ENCODE results near the gene APIP.
A peak's percentile ranks its signal among the peaks of the same experiment; 100 is the strongest.

Gene APIP

DNA sequence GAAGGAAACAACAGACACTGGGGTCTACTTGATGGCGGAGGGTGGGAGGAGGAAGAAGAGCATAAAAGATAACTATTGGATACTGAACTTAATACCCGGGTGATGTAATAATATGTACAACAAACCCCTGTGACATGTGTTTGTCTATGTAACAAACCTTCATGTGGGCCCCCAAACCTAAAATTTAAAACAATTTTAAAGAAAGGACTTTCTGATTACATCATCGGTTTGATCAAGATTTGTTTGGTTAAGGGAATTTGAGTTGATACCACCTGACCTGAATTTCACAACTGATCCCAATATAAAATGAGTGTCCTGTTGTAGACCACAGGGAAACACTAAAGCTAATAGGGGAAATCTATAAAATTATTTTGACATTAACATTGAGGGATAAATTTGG lies 34.3 kb downstream of the APIP start:
- no peak for DNase-seq

DNA sequence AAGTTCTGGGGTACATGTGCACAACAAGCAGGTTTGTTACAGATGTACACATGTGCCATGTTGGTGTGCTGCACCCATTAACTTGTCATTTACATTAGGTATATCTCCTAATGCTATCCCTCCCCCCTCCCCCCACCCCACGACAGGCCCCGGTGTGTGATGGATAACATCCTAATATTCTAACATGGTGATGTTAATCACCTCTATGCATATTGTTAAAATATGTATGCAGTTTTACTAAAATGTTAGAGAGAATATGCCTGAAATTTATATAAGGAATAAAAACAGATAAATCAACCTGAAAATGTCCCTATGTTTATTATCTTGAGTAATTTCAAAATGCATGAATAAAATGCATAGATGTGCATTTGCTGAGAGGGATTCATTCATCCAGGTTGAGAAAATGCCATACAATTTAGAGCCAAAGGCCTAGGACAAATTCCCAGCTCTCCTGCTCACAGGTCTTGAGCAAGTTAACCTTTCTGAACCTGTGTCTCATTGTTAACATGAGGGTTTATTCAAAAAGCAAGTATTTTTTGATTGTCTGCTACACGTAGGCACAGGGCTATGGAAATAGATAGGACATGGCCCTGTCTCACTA lies 38.7 kb downstream of the APIP start:
- DNase-seq = no peak

DNA sequence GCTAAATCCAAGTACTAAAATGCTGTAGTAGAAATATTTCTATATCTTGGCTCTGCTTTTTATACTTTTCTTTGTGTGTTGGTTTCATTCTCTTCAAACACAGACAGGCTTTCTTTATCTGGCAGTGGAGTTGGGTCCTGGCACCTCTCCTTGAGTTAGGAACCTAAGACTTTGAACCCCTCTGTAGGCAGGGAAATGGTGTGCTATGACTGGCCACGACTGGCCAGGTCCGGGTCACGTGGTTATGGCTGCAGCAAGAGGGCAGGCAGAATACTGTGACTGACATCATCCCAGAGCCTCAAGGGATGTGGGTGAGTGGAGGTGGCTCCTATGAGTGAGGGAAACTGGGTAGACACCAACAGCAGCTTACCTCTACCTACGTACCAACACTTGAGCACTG lies 42.0 kb downstream of the APIP start:
- DNase-seq = no peak

DNA sequence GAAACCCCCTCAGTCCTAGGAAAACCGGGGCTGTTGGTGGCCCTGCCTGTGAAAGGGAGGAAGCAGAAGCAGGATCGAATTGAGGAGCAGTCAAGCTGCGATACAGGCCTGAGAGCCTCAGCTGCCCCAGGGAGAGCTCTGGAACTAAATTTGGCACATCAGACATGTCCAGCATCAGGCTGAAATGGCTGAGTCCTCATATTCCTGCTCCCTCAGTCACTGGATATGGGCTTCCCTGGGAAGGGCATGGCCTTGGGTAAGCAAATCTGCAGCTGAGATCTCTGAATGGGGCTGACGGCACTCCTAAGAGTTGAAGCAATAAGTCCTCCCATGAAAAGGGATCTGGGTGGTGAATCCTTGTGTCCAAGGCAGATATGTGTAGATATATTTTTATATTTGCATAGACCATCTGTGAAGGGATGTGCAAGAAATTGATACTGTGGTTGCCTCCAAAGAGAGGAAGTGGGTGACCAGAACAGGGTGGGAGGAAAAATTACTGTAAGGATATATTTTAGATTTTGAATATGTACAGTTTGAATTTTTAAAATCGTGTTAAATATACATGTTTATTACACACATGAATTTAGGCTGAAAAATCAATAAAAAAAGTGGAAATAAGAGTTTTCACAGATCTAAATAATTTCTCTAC lies 45.5 kb downstream of the APIP start:
- DNase-seq = no peak

DNA sequence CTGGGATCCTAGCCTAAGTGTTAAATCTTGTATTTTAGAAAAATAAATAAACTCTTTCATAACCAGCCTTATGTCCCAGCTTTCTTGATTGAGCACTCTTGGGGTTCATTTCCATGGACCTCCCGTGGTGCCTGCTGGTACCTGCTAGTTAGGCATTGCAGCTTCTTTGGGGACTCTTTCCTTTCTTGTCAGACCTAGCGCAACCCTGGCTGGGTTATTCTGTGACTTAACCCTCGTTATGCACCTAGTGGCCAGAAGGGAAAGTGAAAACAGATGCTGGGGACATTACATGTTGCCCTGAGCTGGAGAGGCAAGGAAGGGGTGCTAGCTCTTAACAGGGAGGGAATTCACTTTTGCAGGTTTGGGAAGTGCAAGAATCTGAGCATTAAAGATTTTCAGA lies 46.8 kb downstream of the APIP start:
- no peak for DNase-seq

DNA sequence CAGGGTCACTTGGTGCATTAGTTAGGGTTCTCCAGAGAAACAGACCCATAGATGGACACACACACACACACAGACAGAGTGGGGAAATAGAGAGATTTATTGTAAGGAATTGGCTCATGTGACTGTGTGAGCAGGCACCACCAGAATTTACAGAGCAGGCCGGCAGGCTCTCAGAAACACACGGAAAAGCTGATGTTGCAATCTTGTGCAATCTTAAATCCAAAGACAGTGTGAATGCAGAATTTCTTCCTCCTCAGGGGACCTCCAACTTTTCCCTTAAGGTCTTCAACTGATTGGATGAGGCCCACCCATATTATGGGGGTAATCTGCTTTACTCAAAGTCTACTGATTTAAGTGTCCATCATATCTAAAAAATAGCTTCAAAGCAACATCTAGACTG lies 49.8 kb downstream of the APIP start:
- DNase-seq = no peak

DNA sequence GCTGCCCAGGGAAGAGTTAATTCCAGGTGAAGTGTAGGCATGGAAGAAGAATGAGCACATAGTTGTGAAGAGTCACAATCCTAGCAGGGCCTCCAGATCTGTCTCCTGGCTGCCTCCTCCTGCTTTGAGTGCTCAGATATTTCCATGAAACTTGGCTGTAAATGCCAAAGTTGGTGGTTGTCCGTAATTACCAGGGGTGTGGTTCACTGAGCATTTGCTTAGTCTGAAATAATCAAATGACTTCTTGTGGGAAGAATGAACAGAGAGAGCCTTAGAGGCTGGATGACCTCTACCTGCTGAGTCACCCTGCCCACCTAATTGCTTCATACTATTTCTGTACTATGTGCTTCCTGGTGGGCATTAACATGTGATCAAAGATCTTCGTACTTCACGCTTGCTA lies 50.9 kb downstream of the APIP start:
- DNase-seq = no peak

DNA sequence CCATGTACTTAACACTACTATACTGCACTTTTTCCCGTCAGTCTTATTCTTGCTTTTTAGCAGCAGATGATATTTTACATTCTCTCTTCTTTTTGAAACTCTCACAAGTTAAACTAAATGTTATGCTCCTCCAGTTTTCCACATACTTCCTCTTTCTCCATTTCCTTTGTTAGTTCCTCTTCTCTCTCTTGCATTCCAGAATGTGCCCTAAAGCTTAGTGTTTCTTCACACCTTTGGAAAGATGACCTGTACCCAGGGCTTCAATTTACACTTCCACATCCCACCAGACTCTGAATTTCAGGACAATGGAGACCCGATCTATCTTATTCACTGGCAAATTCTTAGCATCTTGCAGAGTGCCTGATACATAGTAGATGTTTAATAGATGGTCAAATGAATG lies 51.8 kb downstream of the APIP start:
- DNase-seq = no peak

DNA sequence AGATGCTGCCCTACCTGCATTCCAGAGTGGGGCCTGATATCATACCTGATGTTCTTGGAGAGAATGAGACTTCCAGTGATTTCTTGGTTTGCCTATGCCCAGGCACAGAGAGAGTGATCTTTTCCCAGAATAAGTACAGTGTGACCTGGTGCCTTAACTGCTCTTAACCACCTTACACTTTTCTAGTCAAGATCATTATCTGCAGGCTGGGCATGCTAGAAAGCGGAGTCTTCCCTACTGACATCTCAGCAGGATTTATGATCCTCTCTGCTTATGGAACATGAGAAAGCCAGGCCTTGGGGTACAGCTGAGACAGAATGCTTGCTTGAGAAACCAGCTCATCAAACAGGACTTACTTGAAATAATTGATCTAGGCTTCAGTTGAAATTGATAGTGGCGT lies 53.1 kb downstream of the APIP start:
- no peak for DNase-seq

DNA sequence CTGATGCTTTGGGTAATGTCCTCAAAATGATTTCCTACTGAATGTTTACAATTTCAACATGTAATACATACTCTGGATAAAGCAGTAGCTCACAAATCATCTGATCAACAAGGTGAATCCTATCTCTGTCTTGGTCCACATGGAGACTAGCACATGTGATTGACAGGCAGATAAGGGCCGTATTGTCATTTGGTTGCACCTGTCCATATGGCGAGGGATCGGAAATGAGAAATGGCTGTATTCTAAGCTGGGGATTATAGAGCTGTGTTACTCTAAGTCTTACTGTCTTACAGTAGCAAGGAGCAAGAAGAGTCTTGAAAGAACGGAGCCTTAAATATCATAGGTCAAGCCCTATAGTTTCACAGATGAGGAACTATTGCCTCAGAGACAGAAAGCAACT lies 55.7 kb downstream of the APIP start:
- DNase-seq = no peak

DNA sequence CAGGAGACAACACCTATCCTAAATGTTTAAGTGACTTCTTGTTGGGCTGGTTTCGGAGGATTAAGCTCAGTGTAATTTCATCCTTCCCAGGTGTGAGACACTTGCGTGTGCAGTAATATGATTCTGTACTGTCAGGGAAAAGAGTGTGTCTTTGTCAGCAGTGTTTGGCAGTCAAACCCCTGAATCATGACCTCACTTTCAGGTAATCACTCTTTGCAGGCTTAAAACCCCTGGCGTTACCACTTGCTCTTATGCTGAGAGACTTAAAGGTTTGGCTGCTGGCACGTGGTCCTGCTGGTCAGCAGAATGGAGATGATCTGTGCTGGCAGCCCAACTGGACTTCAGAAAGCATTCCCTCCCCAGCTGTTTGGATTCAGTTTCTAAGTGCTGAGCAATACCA lies 56.1 kb downstream of the APIP start:
- no peak for DNase-seq

DNA sequence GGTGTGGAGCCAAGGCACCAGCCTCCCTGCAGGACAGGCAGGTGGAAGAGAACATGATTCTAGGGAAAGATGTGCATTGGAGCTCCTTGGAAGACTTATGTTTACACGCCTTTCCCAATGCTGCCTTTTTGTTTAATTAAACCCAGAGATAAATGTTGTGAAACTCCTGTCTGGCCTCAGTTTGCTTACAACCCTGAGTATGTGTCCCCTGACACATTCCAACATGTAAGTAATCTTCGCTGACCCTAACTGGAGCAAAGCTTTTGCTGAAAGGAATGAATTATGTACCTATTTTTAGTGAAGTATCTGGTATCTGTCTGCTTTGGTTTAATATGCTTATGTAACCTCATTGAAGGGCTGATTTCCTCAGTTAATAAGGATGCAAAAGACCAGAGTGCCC lies 56.7 kb downstream of the APIP start:
- no peak for DNase-seq

DNA sequence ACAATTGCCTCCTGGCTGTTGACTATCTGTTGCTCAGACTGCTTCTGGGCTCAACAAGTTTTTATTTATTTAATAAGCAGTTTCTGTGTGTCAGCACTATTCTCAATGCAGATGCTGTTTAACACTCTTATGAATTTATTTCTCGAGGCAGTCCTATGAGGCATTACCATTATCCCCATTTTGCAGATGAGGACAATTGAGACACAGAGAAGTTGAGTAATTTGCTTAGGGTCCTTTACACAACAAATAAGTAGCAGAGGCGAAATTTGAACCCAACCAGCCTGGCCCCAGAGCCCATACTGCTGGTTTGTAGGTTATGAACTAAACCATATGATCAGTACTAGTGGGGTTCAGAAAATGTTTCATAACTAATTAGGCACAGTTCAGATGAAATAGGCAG lies 58.7 kb downstream of the APIP start:
- no peak for DNase-seq

DNA sequence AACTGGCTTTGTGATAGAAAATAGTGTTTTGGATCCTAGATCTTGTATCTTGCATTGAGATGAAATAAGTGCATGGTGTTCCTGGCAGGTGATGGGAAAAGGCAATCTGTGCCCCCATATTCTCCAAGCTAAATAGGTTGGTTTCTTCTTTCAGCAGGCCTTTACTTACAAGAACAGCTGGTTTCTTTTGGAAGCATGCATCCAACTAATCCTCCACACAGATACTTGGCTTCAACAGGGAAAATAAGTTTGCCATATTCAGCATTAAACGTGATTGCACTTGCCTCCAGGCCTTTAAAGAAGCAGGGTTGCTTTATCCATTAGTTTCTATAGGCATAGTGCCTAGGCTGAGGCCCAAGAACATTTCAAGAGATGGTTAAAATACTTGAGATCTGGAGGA lies 59.9 kb downstream of the APIP start:
- DNase-seq = no peak

DNA sequence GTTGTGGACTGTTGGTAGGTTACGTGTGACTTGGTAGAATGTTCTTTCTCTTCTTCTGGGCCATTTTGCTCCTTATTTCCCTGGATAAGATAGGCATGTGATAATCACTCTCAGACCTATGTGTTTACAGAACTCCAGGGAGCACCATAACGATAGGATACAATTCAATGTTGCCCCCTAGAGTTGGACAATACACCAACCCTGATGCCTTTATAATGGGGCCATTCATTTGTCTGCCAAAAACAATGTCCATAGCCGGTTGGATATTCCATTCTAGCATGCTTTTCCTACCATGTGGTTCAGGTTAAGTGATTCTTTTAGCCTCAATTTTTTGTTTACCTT lies 60.5 kb downstream of the APIP start:
- no peak for DNase-seq

DNA sequence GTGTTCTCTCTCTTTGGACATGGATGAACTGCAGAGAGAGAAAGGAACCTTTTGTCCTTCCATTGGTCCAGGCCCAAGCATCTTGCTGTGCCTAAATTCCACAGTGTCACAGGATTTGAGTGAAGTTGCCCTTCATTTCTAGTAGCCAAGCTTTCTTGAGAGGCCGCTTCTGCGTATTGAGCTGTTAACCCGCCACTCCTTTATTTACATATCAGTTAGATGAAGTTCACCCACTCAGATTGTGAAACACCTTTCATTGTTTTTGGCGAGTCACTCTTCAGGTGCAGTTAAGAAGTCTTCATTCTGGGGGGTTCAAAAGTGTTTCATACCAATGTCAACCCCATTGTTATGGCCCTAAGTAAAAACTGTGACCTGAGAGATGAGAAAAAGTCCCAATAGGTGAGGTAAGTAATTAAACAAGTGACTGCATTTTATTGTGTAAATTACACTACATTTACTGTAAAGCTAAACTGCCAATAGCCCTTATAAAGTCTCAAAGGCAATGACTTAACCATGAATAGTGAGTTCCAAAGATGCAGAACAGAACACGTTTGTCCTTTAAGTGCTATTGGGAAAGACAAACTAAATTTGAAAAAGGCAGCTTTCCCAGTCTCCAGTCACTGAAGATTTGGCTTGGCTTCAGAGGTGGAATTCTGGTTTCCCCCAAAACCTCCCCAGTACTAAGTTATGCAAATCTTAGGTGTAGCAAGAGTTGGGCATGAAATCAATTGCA lies 61.0 kb downstream of the APIP start:
- DNase-seq = no peak

DNA sequence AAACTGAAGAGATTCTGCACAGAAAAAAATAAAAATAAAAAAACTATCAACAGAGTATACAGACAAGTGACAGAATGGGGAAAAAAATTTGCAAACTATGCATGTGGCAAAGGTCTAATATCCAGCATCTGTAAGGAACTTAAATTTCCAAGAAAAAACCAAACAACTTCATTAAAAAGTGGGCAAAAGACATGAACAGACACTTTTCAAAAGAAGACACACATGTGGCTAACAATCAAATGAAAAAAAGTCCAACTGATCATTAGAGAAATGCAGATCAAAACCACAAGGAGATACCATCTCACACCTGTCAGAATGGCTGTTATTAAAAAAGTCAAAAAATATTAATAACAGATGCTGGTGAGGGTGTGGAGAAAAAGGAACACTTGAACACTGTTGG lies 64.3 kb downstream of the APIP start:
- DNase-seq = no peak

DNA sequence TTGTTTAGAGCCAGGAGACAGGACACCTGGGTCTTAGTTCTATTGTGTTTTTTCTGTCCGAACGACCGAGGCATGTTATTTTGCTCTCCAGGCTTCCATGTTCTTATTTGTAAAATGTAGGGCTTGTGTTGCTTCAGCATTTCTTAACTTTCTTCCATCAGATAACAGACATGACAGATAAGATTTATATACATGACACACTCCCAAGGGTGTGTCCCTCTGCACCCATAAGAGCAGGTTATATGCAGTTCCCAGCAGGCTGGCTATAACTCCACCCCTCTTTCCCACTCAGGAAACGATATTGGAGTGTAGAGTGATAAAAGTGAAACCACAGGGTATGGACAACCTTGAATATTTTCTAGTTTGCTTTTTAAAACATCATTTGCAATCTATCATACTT lies 65.8 kb downstream of the APIP start:
- DNase-seq = no peak

DNA sequence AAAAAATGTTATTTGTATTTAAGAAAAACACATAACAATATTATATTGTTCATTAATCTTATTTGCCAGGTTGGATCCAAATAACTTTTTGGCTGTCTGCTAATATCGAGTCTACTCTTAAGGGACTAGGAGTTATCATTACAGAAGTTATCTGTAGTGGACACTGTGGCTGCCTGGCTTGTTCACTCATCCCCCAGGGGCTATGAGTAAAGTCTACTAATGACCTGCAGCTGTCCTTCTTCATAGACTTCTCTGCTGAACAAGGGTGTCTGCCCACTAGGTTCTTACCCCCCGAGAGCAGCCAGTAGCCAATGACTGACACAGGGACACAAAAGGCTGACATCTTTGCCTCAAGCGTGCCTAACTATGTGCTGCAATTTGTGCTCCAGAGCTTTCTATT lies 69.7 kb downstream of the APIP start:
- no peak for DNase-seq

DNA sequence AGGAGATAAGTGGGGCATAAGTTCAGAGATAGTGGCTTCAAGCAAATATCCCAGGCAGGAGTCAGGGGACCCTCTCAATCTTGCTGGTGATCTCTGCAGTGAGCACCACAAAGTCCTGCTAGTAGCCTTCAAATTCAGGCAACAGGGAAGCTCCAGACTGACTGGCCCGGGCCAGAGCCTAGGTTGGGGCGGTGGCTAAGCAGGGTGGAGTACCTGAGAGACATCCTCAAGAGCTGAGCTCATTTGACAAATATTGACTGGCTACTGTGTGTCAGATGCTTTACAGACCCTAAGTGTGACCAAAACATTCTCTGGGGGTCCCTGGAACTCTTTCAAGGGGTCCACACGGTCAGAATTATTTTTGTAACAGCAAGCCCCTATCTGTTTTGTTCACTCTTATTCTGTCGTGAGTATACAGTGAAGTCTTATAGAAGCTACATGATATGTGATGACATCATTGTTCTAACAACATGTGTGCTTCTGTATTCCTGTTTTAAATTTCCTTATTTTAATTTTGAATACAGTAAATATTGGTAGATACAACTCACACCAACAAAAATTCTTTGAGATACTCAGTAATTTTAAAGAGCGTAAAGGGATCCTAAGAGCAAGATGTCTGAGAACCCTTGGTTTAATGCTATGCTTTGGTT lies 71.6 kb downstream of the APIP start:
- no peak for DNase-seq

DNA sequence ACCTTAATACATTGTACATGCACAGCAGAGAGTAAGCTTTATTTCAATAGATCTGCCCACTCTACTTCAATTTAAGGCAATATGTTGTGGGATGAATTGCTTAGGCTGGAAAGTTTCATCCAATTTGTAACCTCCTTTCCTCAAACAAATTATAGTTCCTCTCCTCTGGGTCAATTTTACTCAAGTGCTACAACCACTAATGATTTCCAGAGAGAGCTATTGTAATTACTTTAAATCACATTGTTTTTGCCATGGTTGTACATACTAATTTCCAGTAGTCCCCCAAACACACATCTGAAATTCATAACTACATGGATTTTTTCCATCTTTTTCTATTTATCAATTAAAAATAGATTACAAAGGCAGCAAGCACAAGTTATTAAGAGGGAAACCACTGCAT lies 72.9 kb downstream of the APIP start:
- DNase-seq = no peak

DNA sequence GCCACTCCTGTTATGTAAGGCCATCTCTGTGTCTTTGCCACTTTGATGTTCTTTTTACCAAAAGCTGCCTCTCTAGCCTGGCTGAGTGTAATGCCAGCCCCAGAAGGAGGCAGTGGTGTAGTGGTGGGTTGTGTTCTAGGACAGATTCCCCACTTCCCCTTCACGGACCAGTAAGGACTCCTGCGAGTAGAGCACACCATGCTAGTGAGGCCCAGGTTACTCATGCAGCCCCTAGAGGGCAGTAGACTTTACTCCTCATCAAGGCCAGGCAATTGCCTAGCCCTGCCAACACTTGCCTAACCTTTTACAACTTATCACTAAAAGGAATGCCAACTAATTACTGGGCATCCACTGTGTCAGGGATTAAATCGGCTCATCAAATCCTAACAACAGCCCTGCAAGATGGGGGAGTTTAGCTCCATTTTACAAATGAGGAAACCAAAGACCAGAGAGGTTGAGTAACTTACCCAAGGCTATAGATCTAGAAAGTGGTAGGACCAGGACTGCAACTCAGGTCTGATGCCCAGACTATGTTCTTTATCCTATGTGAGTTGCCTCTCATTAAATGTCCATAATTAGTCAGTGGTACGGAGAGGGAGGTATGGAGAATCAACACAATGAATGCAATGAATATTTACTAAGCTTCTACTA lies 75.3 kb downstream of the APIP start:
- DNase-seq = peak; percentile 23

DNA sequence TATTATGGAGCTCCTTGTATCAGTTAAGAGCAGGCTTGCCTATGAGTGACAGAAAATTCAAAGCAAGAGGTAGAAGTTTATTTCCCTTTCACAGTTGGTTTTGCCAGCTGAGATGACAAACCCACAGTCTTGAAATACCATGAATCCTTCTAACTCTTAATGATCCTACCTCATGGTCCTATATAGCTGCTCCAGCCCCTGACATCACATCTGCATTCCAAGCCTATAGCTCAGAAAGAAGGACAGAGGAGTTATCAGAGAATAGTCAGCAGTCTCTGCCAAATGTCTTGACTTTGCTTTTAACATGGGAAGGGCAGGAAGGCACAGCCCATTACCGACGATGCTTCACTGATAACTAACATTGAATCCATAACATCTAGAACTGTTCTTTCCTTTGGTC lies 76.2 kb downstream of the APIP start:
- DNase-seq = no peak

Measured in CD4-positive, alpha-beta T cell treated with Interleukin-6 for 4 hours (primary cell).